CD4-positive, alpha-beta T cell treated with Interferon alpha-2 for 1 hour (primary cell): Measurements from ENCODE around the gene ARHGEF3.
"Not testable (repeated sequence)": the region's sequence is repeated elsewhere in the genome, so short reads cannot be mapped to it uniquely, and the experiment has no call there.

Experiments used
- DNase-seq, 2 donors: peaks; one replicate each; pipeline ENCODE4 v3.0.0-alpha.2; 2020 to 2022

The ARHGEF3 gene

GRCh38 chr3:56718809-56719208 is 82.9 kb downstream of the ARHGEF3 start:
- DNase-seq = not testable (repeated sequence)

- no peak for DNase-seq
Measured at GRCh38 chr3:56711344-56711743, 90.4 kb downstream of the ARHGEF3 start.

GRCh38 chr3:56707412-56707811 is 94.3 kb downstream of the ARHGEF3 start:
- peak; percentile 35 to 48 for DNase-seq

- DNase-seq = no peak
Measured at GRCh38 chr3:56706629-56707028, 95.1 kb downstream of the ARHGEF3 start.

DNA sequence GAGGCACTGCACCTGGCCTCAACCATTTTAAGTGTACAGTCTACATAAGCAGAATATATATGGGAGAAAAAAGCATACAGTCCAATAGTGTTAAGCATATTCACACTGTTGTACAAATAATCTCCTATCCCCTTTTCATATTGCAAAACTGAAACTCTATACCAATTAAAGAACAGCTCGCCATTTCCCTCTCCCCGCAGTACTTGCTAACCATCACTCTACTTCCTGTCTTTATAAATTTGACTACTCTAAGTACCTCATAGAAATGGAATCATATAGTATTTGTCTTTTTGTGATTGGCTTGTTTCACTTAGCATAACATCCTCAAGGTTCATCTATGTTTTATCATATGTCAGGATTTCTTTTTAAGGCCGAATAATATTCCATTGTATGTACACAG is 97.0 kb downstream of the ARHGEF3 start:
- no peak for DNase-seq

- DNase-seq = peak; percentile 63 to 82
Measured at GRCh38 chr3:56702490-56703315, 99.0 kb downstream of the ARHGEF3 start.

- DNase-seq = no peak
Measured at GRCh38 chr3:56700151-56700550, 101.6 kb downstream of the ARHGEF3 start.

DNA sequence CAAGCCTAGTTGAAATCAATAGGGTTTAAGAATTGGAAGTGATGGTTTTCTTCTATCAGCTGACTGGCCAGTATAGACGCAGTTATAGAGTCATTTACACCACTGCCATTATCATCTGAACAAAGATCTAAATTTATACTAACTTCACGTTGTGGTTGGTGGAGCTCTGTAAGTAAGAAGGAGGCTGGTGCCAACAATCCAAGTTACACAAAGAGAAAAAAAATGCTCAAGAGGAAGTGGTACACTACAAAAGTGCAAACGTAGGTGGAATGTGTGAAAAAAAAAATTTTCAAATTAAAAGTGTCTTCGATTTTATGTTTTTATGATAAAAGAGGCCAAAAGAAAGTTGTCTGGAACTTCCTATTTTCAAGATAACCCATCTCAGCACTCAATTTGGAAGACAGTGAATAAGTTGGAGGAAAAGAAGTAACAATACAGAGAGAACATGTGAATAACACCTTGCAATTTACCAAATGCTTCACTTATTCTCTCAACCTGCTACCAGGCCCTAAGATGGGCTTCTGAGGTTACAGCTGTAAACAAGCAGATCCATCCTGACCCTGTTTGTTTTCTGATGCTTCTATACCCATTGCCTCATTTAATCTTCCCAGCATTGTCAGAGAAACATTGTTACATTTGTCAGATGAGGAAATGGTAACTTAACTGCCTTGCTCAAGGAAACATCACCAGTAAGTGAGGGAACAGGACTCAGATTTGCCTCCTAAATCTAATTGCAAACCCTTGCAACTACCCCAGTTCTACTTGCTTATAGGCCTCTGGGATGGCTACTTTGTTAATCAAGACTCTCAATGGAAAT is 106.7 kb downstream of the ARHGEF3 start:
- DNase-seq = peak in 1 of 2 donors; percentile 57

DNA sequence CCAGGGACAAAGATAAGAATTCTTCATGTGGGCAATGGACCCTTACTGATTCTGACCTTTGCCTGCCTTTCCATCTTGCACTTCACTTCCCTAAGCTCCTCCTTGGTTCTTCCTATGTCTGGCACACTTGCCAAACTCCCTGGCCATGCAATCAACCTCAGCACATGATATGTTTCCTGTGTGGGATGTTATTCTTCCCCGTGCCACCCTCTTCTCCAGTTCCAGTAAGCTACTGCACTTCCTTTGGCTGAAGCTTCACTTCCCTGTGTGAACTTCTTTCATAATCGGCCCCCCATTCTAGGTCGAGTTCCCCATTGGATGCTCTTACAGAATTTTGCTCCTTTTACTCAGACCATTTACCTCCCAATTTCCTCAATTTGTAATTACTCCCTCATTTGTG is 108.0 kb downstream of the ARHGEF3 start:
- DNase-seq = peak; percentile 27 to 55

- DNase-seq = peak; percentile 40 to 72
Measured at GRCh38 chr3:56692520-56693433, 109.0 kb downstream of the ARHGEF3 start.

DNA sequence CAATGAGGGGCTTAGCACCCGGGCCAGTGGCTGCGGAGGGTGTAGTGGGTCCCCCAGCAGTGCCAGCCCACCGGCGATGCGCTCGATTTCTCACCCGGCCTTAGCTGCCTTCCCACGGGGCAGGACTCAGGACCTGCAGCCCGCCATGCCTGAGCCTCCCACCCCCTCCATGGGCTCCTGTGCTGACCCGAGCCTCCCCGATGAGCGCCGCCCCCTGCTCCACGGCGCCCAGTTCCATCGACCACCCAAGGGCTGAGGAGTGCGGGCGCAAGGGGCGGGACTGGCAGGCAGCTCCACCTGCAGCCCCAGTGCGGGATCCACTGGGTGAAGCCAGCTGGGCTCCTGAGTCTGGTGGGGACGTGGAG is 109.8 kb downstream of the ARHGEF3 start:
- not testable (repeated sequence) for DNase-seq

- no peak for DNase-seq
Measured at GRCh38 chr3:56691165-56692000, 110.4 kb downstream of the ARHGEF3 start.

DNA sequence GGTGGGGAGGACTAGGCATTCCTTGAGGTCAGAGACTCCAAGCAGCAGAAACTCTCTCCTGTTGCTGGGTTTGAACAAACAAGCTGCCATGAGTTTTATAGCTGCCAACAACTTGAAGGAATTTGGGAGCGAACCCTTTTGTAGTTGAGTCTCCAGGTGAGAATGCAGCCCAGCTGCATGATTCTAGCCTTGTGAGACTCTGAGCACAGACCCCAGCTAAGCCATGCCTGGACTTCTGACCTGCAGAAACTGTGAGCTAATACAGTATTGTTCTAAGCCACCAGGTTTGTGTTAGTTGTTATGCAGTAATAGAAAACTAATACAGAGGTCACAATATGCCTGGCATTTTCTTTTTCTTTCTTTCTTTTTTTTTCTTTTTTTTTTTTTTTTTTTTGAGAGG is 112.4 kb downstream of the ARHGEF3 start:
- no peak for DNase-seq

GRCh38 chr3:56688191-56688590 is 113.6 kb downstream of the ARHGEF3 start:
- DNase-seq = no peak

DNA sequence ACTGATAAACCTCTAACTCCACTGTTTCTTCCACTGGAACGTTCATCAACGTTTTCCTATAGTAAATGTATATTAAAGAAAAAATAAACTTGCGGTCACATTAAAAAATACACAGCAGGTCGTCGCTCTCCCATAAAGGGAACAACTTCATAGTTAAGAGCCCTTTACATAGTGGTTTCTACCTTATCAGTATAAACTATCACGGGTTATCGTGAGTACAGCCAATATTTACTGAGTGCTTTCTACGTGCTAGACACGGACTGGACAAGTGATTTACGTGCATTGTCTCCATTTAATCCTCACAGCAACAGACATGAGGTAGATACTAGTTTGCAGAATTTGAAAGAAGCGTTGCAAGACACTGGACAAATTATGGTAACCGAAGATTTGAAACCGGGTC is 117.7 kb downstream of the ARHGEF3 start:
- no peak for DNase-seq

DNA sequence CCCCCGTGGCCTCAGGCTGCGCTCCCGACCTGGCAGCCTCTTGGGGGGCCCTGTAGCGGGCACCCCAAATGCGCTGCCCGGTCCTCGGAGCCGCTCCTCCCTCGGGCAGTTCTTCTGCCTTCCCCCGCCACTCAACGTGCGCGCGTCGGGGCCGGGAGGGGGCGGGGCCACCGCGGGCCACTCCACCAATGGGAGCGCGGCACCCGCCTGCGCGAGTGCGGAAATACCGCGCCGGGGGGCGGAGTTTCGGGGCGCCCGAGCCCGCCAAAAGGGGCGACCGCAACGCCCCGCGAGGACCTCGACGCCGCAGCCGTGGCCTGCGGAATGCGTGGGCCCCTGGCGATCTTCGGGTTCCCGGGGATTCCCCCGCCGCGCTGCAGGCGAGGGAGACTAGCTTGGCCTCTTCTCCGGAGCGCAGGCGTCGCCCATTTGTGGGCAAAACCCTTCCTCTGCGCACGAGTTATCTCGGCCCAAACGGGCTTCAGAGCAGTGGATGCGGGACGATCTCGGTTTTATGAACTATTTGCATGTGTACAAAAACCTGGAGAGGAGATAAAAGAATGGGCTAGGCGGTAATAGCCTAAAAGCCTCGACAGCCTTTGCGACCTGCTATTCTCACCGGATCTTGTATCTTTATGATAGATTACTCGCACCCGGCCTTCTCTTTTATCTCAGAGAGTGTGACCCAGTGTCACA is 118.5 kb downstream of the ARHGEF3 start, which contains the start of gene TASOR:
TSS of gene TASOR (minus strand) at position 144 of the 696 bp plus-strand sequence. CDS start 259 bp downstream, outside the sequence.
- DNase-seq = peak; percentile 88 to 92

GRCh38 chr3:56682462-56683121 is 119.2 kb downstream of the ARHGEF3 start:
- DNase-seq = peak; percentile 70 to 78

- no peak for DNase-seq
Measured at GRCh38 chr3:56681984-56682461, 119.7 kb downstream of the ARHGEF3 start.

GRCh38 chr3:56680054-56680580 is 121.6 kb downstream of the ARHGEF3 start:
- no peak for DNase-seq
